ENCODE results near the gene HS3ST3A1.

HS3ST3A1 gene

GRCh38 chr17:13587487-13588338 lies 14.0 kb downstream of the HS3ST3A1 start:
- no peak overlapping the region for H3K27ac Mint-ChIP-seq
- H3K4me1 Mint-ChIP-seq, result peaks cover 61% of the 10 kb centered on the region
- H3K36me3 Mint-ChIP-seq (ENCODE audit: low read depth), result peaks cover 58% of the 10 kb centered on the region
- H3K27me3 Mint-ChIP-seq (ENCODE audit: low read depth, poor library complexity), result peaks cover 3% of the 10 kb centered on the region
- no peak overlapping the region for H3K4me3 Mint-ChIP-seq
- no peak for DNase-seq
- TF ChIP-seq CTCF (IDR thresholded peaks at IDR 0.05), result no peak
- H3K9me3 Mint-ChIP-seq, result peaks cover 25% of the 10 kb centered on the region

DNA sequence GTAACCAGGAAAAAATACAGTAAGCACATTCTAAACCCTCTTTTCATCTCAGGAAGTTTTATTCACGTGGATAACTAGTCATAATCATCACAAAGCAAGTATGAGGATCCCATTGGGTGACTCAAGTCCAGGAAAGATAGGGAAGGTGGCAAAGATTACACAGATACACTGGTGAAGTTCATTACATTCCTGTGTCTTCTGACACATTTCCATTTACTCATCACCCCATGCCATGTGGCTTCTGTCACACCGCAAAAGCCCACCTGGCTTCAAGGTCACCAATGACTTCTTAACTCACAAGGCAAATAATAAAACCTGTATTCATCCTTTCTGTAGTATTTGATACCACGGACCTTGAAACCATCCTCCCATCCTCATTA lies 17.0 kb downstream of the HS3ST3A1 start:
- Mint-ChIP-seq H3K4me1 (peaks cover 42% of the 10 kb centered on the region), H3K27ac (no peak overlapping the region), H3K36me3 (ENCODE audit: low read depth) (peaks cover 48% of the 10 kb centered on the region), H3K4me3 (no peak overlapping the region), H3K9me3 (peaks cover 25% of the 10 kb centered on the region), H3K27me3 (ENCODE audit: low read depth, poor library complexity) (no peaks in the 10 kb centered on the region)
- no peak for DNase-seq
- no peak for TF ChIP-seq CTCF (IDR thresholded peaks at IDR 0.05)

- no peaks in the 10 kb centered on the region for H3K27me3 Mint-ChIP-seq (ENCODE audit: low read depth, poor library complexity)
- TF ChIP-seq CTCF (IDR thresholded peaks at IDR 0.05), result no peak
- no peak for DNase-seq
- peaks cover 37% of the 10 kb centered on the region for H3K4me1 Mint-ChIP-seq
- peaks cover 42% of the 10 kb centered on the region for H3K36me3 Mint-ChIP-seq (ENCODE audit: low read depth)
- H3K27ac Mint-ChIP-seq, result no peak overlapping the region
- peaks cover 25% of the 10 kb centered on the region for H3K9me3 Mint-ChIP-seq
- H3K4me3 Mint-ChIP-seq, result no peak overlapping the region
Observed at GRCh38 chr17:13583996-13584700, 17.6 kb downstream of the HS3ST3A1 start.

DNA sequence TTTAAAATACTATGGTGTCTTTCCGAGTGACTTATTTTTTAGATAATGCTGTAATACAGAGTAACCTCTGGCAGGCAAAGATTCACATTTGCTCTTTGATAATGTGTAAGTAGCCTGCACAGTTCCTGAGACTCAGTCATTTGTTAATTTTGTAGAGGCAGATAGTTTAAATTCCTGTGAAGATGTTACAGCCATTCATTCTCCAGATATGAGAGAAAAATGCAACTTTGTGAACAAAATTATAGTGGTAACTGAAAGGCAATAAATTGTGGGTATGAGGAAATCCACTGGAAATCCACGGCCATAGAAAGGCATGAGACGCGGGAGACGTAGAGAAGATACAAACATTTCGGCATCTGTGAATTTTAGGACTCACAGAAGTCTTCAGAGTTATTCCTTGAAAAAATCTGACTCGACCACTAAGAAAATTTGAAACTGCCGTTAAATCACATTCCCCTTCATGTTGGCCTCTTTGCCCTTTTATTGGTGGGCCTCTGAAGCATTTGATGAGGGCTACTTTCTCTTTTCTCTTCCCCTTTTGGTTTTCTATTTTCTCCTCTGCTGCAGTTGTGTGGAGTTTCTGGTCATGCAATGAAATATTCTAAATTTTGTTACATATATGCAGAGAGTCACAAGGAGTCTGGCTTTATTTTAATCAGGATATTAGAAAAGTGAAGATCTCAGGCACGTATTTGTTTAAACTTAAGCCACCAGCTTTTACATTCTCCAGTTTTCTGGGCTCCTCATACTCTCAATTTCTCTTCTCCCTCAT lies 18.8 kb downstream of the HS3ST3A1 start:
- Mint-ChIP-seq H3K9me3 (peaks cover 25% of the 10 kb centered on the region), H3K27me3 (ENCODE audit: low read depth, poor library complexity) (no peaks in the 10 kb centered on the region), H3K4me3 (no peak overlapping the region)

GRCh38 chr17:13581925-13582324 lies 19.8 kb downstream of the HS3ST3A1 start:
- no peak for DNase-seq
- peaks cover 34% of the 10 kb centered on the region for H3K36me3 Mint-ChIP-seq (ENCODE audit: low read depth)
- peaks cover 27% of the 10 kb centered on the region for H3K9me3 Mint-ChIP-seq
- no peak overlapping the region for H3K27ac Mint-ChIP-seq
- no peak overlapping the region for H3K4me3 Mint-ChIP-seq
- no peaks in the 10 kb centered on the region for H3K27me3 Mint-ChIP-seq (ENCODE audit: low read depth, poor library complexity)
- peaks cover 32% of the 10 kb centered on the region for H3K4me1 Mint-ChIP-seq
- TF ChIP-seq CTCF (IDR thresholded peaks at IDR 0.05), result no peak

More for the DNA sequence above, 18.8 kb downstream of the HS3ST3A1 start:
- H3K27ac Mint-ChIP-seq, result peak overlapping the region; percentile 47
- peaks cover 32% of the 10 kb centered on the region for H3K4me1 Mint-ChIP-seq
- DNase-seq, result no peak
- TF ChIP-seq CTCF (IDR thresholded peaks at IDR 0.05), result no peak
- peaks cover 31% of the 10 kb centered on the region for H3K36me3 Mint-ChIP-seq (ENCODE audit: low read depth)
